Measurements from ENCODE around the gene MRPL9.

- TF ChIP-seq CEBPB (IDR thresholded peaks at IDR 0.05) (no peak), RAD21 (IDR thresholded peaks at IDR 0.05; ENCODE audit: low read depth) (no peak), CREB1 (IDR thresholded peaks at IDR 0.05; ENCODE audit: low read depth) (no peak), EP300 (IDR thresholded peaks at IDR 0.05; ENCODE audit: borderline replicate concordance) (no peak), TEAD4 (IDR thresholded peaks at IDR 0.05) (no peak), REST (IDR thresholded peaks at IDR 0.05; ENCODE audit: low read depth) (no peak), YY1 (IDR thresholded peaks at IDR 0.05; ENCODE audit: low read depth) (no peak), EGR1 (IDR thresholded peaks at IDR 0.05) (no peak), MAX (IDR thresholded peaks at IDR 0.05) (no peak), TAF1 (IDR thresholded peaks at IDR 0.05; ENCODE audit: low read depth) (no peak), FOXM1 (IDR thresholded peaks at IDR 0.05; ENCODE audit: borderline replicate concordance, low read depth) (no peak), ZBTB7A (IDR thresholded peaks at IDR 0.05; ENCODE audit: low read depth) (no peak), NFIC (IDR thresholded peaks at IDR 0.05) (no peak)
Measured at GRCh38 chr1:151713874-151714273, 49.4 kb downstream of the MRPL9 start.
